MM.1S (cell line): ENCODE measurements around the gene H1-8.
A peak's percentile ranks its signal among the peaks of the same experiment; 100 is the strongest.

Experiments used
- DNase-seq: peaks from one replicate; pipeline ENCODE4 v3.0.0-alpha.2; 2015
- H2AFZ ChIP-seq: fragments of 300-600 bp; sonication (generic); 2 replicates; pipeline ENCODE4 v1.6.0; 2016; ENCODE audit warnings: antibody characterized with exemption, low read length
- H3F3A ChIP-seq: fragments of 300-600 bp; sonication (generic); 2 replicates; pipeline ENCODE4 v1.6.1; 2016; ENCODE audit warnings: mild to moderate bottlenecking, antibody characterized with exemption, low read length, moderate library complexity, mixed read lengths; ENCODE audit not compliant: insufficient read depth
- H3K27ac ChIP-seq: fragments of 300-600 bp; sonication (generic); 2 replicates; pipeline ENCODE4 v1.5.1; 2016; ENCODE audit warnings: mild to moderate bottlenecking, low read length
- H3K27me3 ChIP-seq: fragments of 300-600 bp; sonication (generic); replicated peaks from 2 replicates; pipeline ENCODE4 v1.6.0; 2016; ENCODE audit warnings: low read length; ENCODE audit not compliant: insufficient read depth
- H3K36me3 ChIP-seq: fragments of 300-600 bp; sonication (generic); replicated peaks from 2 replicates; pipeline ENCODE4 v1.6.1; 2016; ENCODE audit warnings: mild to moderate bottlenecking, low read length, mixed read lengths; ENCODE audit not compliant: insufficient read depth
- H3K4me1 ChIP-seq: fragments of 300-600 bp; sonication (generic); 2 replicates; pipeline ENCODE4 v1.6.1; 2016; ENCODE audit warnings: low read length, mixed read lengths
- H3K4me2 ChIP-seq: fragments of 300-600 bp; sonication (generic); 2 replicates; pipeline ENCODE4 v1.6.0; 2016; ENCODE audit warnings: low read depth, low read length
- H3K4me3 ChIP-seq: fragments of 300-600 bp; sonication (generic); 2 replicates; pipeline ENCODE4 v1.5.1; 2016; ENCODE audit warnings: low read length, mixed read lengths
- H3K79me2 ChIP-seq: fragments of 300-600 bp; sonication (generic); 2 replicates; pipeline ENCODE4 v1.6.1; 2016; ENCODE audit warnings: mixed run types, low read length, mixed read lengths
- H3K9ac ChIP-seq: fragments of 300-600 bp; sonication (generic); 2 replicates; pipeline ENCODE4 v1.6.1; 2016; ENCODE audit warnings: low read length, mixed read lengths
- H3K9me2 ChIP-seq: fragments of 300-600 bp; sonication (generic); replicated peaks from 2 replicates; pipeline ENCODE4 v1.6.1; 2016; ENCODE audit warnings: mild to moderate bottlenecking, low read length, mixed read lengths; ENCODE audit not compliant: insufficient read depth
- H3K9me3 ChIP-seq: fragments of 300-600 bp; sonication (generic); replicated peaks from 2 replicates; pipeline ENCODE4 v1.6.1; 2016; ENCODE audit warnings: mild to moderate bottlenecking, low read length, mixed read lengths; ENCODE audit not compliant: insufficient read depth
- H4K20me1 ChIP-seq: fragments of 300-600 bp; sonication (generic); 2 replicates; pipeline ENCODE4 v1.6.1; 2016; ENCODE audit warnings: mild to moderate bottlenecking, low read length, moderate library complexity, mixed read lengths; ENCODE audit not compliant: insufficient read depth
- EZH2 ChIP-seq: fragments of 300-600 bp; sonication (generic); optimal IDR thresholded peaks from 2 replicates; pipeline ENCODE3; 2017; ENCODE audit warnings: low read depth, mild to moderate bottlenecking, antibody characterized with exemption, low read length, mixed read lengths
- EZH2phosphoT487 ChIP-seq: fragments of 300-600 bp; sonication (generic); IDR thresholded peaks from 2 replicates; pipeline ENCODE4 v1.6.1; 2018; ENCODE audit warnings: antibody characterized with exemption, low read length
- TF ChIP-seq, protein P1 (sequence below): fragments of 300-600 bp; sonication (generic); IDR thresholded peaks from 2 replicates; pipeline ENCODE4 v1.5.1; 2016; ENCODE audit warnings: antibody characterized with exemption, low read length, mixed read lengths

H1-8 gene

DNA sequence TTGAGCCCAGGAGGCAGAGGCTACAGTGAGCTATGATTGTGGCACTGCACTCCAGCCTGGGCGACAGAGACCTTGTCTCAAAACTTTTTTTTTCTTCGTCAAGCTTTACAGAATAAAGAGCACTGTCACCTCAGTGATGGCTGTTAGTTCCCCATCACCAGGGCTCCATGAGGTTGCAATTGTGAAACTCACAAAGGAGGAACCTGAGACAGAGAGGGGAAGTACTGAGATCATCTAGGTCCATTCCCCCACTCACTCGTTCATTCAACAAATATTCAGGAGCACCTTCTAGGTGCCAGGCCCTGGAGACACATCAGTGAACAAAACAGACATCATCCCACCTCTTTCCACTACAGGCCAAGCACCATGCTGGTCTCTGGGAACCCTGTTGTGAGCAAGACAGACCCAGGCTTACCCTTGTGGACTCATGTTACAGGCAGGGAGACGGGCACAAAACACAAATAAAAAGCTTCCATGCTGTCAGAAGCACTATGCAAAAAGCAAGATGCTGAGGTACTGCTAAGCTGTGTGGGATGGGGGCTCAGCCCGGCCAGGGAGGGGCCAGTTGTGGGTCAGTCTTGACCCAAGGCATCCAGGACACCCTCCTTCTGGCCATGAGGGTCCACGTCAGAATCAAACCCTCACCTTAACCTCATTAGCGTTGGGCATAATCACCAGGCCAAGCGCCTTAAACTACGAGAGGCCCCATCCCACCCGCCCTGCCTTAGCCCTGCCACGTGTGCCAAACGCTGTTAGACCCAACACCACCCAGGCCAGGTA lies 16.7 kb upstream of the H1-8 start:
- Histone ChIP-seq H2AFZ (no peak overlapping the region), H3K4me3 (no peak overlapping the region), H3K9ac (no peak overlapping the region), H4K20me1 (no peaks in the 10 kb centered on the region), H3K27ac (no peak overlapping the region), H3K9me3 (no peaks in the 10 kb centered on the region), H3K79me2 (no peaks in the 10 kb centered on the region), H3K36me3 (no peaks in the 10 kb centered on the region), H3K4me1 (no peaks in the 10 kb centered on the region), H3K27me3 (no peaks in the 10 kb centered on the region), H3K4me2 (no peak overlapping the region), H3F3A (no peaks in the 10 kb centered on the region), H3K9me2 (no peaks in the 10 kb centered on the region)
- TF ChIP-seq EZH2 (no peak), EZH2phosphoT487 (no peak)
- TF ChIP-seq, protein P1, sequence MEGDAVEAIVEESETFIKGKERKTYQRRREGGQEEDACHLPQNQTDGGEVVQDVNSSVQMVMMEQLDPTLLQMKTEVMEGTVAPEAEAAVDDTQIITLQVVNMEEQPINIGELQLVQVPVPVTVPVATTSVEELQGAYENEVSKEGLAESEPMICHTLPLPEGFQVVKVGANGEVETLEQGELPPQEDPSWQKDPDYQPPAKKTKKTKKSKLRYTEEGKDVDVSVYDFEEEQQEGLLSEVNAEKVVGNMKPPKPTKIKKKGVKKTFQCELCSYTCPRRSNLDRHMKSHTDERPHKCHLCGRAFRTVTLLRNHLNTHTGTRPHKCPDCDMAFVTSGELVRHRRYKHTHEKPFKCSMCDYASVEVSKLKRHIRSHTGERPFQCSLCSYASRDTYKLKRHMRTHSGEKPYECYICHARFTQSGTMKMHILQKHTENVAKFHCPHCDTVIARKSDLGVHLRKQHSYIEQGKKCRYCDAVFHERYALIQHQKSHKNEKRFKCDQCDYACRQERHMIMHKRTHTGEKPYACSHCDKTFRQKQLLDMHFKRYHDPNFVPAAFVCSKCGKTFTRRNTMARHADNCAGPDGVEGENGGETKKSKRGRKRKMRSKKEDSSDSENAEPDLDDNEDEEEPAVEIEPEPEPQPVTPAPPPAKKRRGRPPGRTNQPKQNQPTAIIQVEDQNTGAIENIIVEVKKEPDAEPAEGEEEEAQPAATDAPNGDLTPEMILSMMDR: no peak
- DNase-seq: peak; percentile 18

DNA sequence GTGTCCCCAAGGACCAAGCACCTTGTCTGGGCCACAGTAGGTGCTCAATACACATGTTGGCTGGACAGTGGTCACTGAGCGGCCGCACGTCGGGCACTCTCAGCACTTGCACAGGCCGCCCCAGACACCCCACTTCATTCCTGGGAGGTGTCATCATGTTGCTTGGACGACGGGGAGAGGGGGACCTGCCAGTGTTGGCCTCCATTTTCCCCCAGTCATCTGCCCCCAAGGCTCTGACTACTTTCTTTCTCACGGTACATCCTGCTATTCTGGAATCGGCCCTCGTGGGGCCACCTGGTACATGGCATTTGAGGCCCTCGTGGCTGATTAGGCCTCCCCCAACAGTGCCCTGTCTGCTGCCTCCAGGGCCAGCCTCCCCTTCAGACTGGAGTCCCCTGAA lies 15.7 kb upstream of the H1-8 start:
- TF ChIP-seq EZH2phosphoT487 (no peak), EZH2 (no peak)
- TF ChIP-seq, protein P1: no peak
- DNase-seq: no peak
- Histone ChIP-seq H3F3A (no peaks in the 10 kb centered on the region), H3K79me2 (no peaks in the 10 kb centered on the region), H3K36me3 (no peaks in the 10 kb centered on the region), H3K4me1 (no peaks in the 10 kb centered on the region), H3K4me2 (no peak overlapping the region), H4K20me1 (no peaks in the 10 kb centered on the region), H3K27ac (no peak overlapping the region), H3K9ac (no peak overlapping the region), H3K27me3 (no peaks in the 10 kb centered on the region), H2AFZ (no peak overlapping the region), H3K4me3 (no peak overlapping the region), H3K9me3 (no peaks in the 10 kb centered on the region), H3K9me2 (no peaks in the 10 kb centered on the region)

DNA sequence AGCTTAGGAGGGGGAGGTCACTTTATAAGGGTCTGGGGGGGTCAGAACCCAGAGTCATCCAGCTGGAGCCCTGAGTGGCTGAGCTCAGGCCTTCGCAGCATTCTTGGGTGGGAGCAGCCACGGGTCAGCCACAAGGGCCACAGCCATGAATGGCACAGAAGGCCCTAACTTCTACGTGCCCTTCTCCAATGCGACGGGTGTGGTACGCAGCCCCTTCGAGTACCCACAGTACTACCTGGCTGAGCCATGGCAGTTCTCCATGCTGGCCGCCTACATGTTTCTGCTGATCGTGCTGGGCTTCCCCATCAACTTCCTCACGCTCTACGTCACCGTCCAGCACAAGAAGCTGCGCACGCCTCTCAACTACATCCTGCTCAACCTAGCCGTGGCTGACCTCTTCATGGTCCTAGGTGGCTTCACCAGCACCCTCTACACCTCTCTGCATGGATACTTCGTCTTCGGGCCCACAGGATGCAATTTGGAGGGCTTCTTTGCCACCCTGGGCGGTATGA lies 14.3 kb upstream of the H1-8 start, which contains the start of gene RHO:
RHO (plus strand) TSS at position 51 of the 512 bp plus-strand sequence; CDS start at position 146, 95 bp downstream.
- no peak within 1 kb of the TSS for H3K4me3 ChIP-seq
- no peak within 1 kb of the TSS for H3K4me2 ChIP-seq
- no peaks in the 10 kb centered on the region for H4K20me1 ChIP-seq
- no peaks in the 10 kb centered on the region for H3K36me3 ChIP-seq
- TF ChIP-seq EZH2 (no peak), EZH2phosphoT487 (no peak)
- TF ChIP-seq, protein P1: no peak
- no peaks in the 10 kb centered on the region for H3K27me3 ChIP-seq
- DNase-seq: no peak
- no peaks in the 10 kb centered on the region for H3K9me3 ChIP-seq
- H2AFZ ChIP-seq: no peak within 1 kb of the TSS
- no peaks in the 10 kb centered on the region for H3F3A ChIP-seq
- no peaks in the 10 kb centered on the region for H3K4me1 ChIP-seq
- H3K9me2 ChIP-seq: no peaks in the 10 kb centered on the region
- H3K9ac ChIP-seq: no peak within 1 kb of the TSS
- H3K79me2 ChIP-seq: no peaks in the 10 kb centered on the region
- no peak within 1 kb of the TSS for H3K27ac ChIP-seq
